Fibroblast of the aortic adventitia (primary cell): ENCODE measurements around the gene NDE1. TPM values are rescaled to one million over a fixed set of nuclear protein-coding genes. Genes with fewer than 3 reads are reported as not detected.

ENCODE experiments used
- DNase-seq: peaks from one replicate; pipeline ENCODE4 v3.0.0-alpha.2; 2010; ENCODE audit warnings: low read depth
- H3K4me3 ChIP-seq: 2 replicates; pipeline ENCODE4 v1.5.1; 2011; ENCODE audit warnings: low read depth, mild to moderate bottlenecking, control low read depth, low read length, moderate library complexity
- CTCF ChIP-seq: IDR thresholded peaks from 2 replicates; pipeline ENCODE4 v1.5.1; 2011; ENCODE audit warnings: mild to moderate bottlenecking, low read length, control low read depth, inconsistent platforms; ENCODE audit not compliant: insufficient read depth
- total RNA-seq: library from RNA; depleted of rRNA; stranded (reverse); fragments of >200 nt; gene quantifications from 2 replicates; pipeline ENCODE4 v1.2.3, GENCODE V29; 2012; ENCODE audit warnings: low replicate concordance

Gene NDE1
- total RNA-seq, 1 donor, result 17.5 TPM

GRCh38 chr16:15743657-15744056 lies 93.6 kb downstream of the NDE1 start:
- DNase-seq, result no peak
- no peak for TF ChIP-seq CTCF
- no peak overlapping the region for H3K4me3 ChIP-seq

GRCh38 chr16:15746332-15746731 lies 96.3 kb downstream of the NDE1 start:
- no peak overlapping the region for H3K4me3 ChIP-seq
- no peak for DNase-seq
- TF ChIP-seq CTCF, result no peak

GRCh38 chr16:15747937-15748336 lies 97.9 kb downstream of the NDE1 start:
- no peak for TF ChIP-seq CTCF
- DNase-seq, result no peak
- H3K4me3 ChIP-seq, result no peak overlapping the region

GRCh38 chr16:15748654-15749053 lies 98.6 kb downstream of the NDE1 start:
- no peak for DNase-seq
- TF ChIP-seq CTCF, result no peak
- H3K4me3 ChIP-seq, result no peak overlapping the region

- no peak for DNase-seq
- TF ChIP-seq CTCF, result no peak
- no peak overlapping the region for H3K4me3 ChIP-seq
Observed at GRCh38 chr16:15749371-15749770, 99.3 kb downstream of the NDE1 start.

- H3K4me3 ChIP-seq, result no peak overlapping the region
- no peak for TF ChIP-seq CTCF
Observed at GRCh38 chr16:15749985-15750384, 99.9 kb downstream of the NDE1 start.

GRCh38 chr16:15751940-15752339 lies 101.9 kb downstream of the NDE1 start:
- no peak for TF ChIP-seq CTCF
- no peak for DNase-seq
- no peak overlapping the region for H3K4me3 ChIP-seq

More at GRCh38 chr16:15749985-15750384, 99.9 kb downstream of the NDE1 start:
- DNase-seq, result no peak
